NCI-H526 (cell line): ENCODE results near the gene NNT.
A peak's percentile ranks its signal among the peaks of the same experiment; 100 is the strongest.
"Not testable (repeated sequence)": the region's sequence is repeated elsewhere in the genome, so short reads cannot be mapped to it uniquely, and the experiment has no call there.

Source experiments
- DNase-seq, 2 experiments: peaks; one replicate each; lab custom pipeline; 2025; lab: John Stamatoyannopoulos, UW

Gene NNT

GRCh38 chr5:43602461-43603343, at the start of gene NNT:
Gene NNT (plus strand): TSS chr5:43603180. CDS start chr5:43609196, 6,016 bp downstream.
- peak; percentile 90 to 93 for DNase-seq

DNA sequence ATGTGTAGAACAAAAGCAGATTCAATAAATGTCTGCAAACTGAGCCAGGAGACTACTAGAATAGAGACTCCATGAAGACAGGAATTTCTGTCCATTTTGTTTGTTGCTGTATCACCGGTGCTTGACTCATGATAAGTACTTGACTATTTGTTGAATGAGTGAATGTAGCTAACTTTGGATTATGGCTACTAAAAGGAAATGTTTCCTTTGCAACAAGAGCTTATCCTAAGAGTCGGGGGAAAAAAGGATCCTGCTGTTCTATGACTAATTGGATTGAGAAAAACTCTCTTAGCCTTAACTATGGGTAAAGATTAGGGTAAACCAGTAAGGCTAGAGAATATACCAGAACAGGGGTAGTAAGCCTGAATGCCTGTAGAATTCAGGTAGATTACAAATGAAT, 49.6 kb upstream of the NNT start:
- no peak for DNase-seq

GRCh38 chr5:43554497-43554896, 48.5 kb upstream of the NNT start:
- DNase-seq: no peak

DNA sequence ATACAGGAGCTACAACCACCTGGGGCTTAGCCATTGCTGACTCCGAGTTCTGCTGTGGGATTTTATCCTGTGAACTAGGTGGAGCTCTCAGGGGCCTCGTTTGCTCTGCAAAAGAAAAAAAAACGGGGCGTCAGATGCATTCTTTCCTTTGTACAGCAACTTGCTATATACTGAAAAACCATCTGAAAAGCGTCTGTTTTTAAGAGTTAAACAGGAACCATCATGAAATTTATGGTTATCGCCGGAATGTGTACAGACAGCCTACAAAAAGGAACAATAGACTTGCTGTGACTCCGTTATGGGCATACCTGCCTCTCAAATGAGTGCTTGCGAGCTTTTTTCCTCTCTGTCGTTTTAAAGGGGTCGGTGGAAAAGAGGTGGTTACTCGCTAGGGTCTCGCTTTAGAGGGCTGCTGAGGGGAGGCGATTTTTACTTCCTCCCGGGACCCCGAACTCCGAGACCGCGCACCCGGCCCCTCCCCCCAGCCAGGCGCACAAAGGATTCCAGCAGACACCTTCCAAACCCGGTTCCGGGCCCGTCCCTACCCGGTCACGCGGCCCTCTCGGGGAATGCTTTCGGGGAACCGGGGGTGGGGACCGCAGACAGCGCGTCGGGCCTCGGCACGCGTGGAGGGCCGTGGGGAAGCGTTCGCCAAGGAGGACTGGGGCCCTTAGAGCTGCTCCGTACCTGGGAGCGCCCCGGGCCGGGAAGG, 46.9 kb upstream of the NNT start:
- DNase-seq: peak; percentile 68 to 86

DNA sequence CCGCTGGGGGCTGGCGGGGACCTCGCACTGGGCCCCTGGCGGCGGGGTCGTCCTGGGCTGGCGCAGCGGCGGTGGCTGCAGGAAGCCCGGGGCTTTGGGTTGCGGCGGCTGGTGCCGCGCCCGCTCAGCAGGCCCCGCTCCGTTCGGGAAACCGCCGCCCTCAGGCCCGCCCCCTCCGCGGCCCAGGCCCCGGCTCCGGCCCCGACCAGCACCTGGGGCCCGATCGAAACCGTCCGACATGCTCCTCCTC, 46.4 kb upstream of the NNT start:
- DNase-seq: not testable (repeated sequence)

DNA sequence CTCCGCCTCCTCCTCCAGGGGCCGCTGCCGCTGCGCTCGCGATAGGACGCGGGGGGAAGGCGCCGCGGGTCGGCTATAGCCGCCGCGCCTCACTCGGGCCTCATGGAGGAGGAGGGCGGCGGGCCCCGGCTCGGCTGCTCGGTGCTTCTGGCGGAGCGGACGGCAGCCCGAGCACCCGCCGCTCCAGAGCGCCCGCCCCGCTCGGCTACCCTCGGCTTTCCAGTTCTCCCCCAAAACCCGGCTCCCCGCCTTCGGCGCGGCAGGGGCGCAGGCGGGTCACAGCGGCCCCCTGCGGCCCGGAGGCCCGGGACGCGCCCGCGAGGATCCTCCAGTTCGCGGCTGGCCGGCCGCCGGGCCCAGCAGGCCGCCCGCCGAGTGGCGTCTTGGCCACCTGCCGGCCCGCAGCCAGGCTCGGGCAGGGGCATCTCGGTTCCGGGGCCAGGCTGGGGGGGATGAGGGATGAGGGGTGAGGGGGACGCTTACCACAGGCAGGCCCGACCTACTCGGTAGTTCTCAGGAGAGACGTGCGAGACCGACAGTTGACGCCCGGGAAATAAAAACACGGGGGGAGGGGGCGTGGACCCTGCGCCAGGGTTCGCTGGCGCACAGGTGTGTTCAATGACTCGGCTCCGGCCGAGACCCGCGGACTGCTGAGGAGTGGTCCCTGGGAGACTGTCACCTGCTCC, 46.0 kb upstream of the NNT start, which contains the start of gene PAIP1:
Gene PAIP1 (minus strand): TSS at position 221 of the 686 bp plus-strand sequence. CDS start 231 bp downstream, outside the sequence.
- DNase-seq: peak; percentile 71 to 97

GRCh38 chr5:43560128-43560527, 42.9 kb upstream of the NNT start:
- DNase-seq: peak; percentile 97

DNA sequence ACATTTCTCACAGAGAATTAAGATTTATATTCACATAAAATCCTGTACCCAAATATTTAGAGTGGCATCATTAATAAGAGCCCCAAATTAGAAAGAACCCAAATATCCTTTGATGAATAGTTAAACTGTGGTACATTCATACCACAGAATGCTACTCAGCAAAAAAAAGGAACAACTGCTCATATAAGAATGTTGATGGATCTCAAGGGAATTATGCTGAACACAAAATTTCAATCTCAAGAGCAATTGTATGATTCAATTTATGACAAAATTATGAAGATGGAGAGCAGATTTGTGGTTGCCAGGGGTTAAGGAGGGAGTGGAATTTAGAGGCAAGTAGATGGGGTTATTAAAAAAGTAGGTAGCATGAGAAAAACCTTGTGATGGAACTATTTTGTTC, 41.6 kb upstream of the NNT start:
- DNase-seq: no peak

GRCh38 chr5:43563321-43563720, 39.7 kb upstream of the NNT start:
- DNase-seq: no peak

DNA sequence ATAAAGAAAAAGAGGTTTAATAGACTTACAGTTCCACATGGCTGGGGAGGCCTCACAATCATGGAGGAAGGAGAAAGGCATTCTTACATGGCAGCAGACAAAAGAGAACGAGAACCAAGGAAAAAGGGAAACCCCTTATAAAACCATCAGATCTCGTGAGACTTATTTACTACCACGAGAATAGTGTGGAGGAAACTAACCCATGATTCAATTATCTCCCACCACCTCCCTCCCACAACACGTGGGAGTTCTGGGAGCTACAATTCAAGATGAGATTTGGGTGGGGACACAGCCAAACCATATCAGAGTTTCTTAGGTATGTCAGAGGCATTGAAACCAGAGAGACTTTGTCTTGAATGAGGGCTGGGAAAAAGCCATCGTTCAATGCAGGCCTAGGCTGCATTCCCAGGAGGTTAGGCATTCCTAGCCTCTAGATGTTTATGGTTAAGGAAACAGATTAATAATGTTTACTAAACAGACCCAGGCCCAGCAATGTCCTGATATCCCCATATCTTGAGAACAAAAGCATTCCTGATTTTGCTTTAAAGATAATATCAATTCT, 38.6 kb upstream of the NNT start:
- DNase-seq: no peak

DNA sequence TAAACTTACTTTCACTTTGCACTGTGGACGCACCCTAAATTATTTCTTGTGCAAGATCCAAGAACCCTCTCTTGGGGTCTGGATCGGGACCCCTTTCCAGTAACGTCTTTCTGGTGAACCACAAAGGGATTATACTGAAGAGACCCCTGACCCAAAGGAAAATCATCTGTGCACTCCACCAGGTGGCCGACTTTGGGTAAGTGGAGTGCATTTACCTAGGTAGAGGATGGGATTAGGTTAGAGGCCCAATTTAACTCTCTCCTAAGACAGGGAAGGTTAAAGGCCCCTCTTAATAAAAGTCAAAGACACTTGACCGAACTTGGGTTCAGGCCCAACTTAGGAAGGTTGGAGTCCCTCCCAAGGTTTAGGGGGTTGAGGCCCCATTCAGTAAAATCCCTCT, 37.9 kb upstream of the NNT start:
- DNase-seq: no peak

DNA sequence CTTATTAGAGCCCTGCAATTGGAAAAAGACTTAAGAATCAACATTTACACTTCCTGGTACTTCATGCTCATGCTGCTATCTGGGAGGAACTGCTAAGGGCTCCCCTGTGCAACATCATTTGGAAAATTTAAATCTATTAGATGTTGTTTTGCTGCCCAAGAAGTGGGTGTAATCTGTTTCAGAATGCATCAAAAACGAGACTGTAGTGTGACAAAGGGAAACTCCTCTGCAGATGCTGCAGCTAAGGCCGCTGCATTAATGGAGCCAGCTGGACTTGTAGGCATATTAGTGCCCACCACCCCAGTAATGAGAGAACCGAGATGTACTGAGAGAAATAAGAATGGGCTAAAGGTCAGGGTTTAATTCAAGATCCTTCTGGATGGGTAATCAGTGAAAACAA, 35.0 kb upstream of the NNT start:
- DNase-seq: no peak

GRCh38 chr5:43569236-43569746, 33.7 kb upstream of the NNT start:
- no peak for DNase-seq

- DNase-seq: no peak
Observed at GRCh38 chr5:43570450-43571158, 32.4 kb upstream of the NNT start.

DNA sequence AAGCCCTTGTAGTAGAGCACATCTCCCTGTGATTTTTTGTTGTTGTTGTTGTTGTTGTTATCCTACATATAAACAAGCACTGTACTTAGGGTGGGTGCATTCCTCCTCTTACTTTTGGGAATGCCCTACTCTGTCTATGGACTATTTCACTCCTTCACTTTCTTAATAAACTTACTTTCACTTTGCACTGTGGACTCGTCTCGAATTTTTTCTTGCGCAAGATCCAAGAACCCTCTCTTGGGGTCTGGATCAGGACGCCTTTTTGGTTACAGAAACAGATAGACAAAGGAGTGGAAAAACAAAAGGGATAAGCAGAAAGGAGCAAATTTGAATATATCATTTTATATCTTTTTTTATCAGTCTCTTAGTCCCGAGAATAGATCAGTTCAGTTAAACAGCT, 31.7 kb upstream of the NNT start:
- DNase-seq: no peak

DNA sequence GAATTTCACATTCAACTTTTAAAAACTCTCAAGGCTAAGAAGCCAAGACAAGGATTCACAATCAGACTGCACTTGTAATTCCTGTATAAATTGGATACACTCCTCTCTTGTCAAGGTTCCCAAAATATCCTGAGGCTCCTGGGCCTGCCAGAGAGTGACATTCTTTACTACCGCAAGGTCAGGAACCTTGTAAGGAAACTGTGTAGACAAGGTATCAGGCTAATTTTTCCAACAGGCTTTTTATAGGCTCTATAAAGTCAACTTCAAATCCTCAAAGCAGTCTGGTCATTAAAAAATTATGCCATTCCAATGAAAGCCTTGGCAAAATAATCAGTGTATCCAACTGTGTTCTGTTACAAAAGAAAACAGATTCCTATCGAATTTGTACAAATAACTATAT, 30.6 kb upstream of the NNT start:
- no peak for DNase-seq

- no peak for DNase-seq
Observed at GRCh38 chr5:43573058-43573457, 29.9 kb upstream of the NNT start.

DNA sequence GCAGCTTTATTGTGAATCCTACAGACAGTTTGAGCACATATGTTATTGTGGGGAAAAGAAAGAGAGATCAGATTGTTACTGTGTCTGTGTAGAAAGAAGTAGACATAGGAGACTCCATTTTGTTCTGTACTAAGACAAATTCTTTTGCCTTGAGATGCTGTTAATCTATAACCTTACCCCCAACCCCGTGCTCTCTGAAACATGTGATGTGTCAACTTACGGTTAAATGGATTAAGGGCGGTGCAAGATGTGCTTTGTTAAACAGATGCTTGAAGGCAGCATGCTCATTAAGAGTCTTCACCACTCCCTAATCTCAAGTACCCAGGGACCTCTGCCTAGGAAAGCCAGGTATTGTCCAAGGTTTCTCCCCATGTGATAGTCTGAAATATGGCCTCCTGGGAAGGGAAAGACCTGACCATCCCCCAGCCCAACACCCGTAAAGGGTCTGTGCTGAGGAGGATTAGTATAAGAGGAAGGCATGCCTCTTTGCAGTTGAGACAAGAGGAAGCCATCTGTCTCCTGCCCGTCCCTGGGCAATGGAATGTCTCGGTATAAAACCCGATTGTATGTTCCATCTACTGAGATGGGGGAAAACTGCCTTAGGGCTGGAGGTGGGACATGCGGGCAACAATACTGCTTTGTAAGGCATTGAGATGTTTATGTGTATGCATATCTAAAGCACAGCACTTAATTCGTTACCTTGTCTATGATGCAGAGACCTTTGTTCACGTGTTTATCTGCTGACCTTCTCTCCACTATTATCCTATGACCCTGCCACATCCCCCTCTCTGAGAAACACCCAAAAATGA, 22.4 kb upstream of the NNT start:
- not testable (repeated sequence) for DNase-seq

- no peak for DNase-seq
Observed at GRCh38 chr5:43581398-43581797, 21.6 kb upstream of the NNT start.

DNA sequence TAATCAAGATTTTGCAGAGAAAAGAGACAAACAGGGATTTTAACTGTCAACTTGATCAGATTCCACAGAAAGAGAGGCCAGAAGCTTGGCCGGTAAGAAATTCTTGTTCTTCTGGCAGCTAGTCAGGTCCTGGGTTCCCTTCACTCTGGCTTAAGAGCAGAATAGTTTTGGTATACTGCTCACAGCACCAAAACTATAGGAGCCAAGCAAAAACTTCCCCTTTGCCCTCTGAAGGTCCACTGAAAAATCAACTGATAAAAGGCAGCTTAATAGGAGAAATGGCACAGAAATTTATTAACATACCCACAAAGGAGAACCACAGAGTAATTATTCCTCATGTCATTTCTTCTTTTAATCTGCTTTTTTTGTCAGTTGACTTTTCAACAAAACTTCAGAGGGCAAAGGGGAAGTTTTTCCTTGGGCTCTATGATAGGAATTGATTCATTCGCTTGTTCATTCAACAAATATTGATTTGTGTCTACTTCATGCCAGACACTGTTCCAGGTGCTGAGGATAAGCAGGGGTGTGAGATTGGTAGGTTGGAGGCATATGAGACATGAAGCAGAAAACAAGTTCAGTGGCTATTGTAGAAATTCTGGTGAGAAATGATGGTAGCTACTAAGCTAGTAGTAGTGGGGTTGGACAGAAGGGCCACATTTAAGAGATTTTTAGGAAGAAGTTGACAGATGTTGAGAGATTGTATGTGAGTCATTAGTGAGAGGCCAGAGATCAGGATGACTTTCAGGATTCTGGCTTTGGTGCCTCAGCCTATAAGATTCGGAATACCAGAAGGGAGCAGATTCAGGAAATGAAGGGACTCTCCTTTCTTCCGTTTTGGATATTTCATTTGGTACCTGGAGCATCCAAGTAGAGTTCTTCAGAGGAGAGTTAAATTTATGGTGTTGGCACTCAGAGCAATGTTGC, 20.6 kb upstream of the NNT start:
- no peak for DNase-seq
